ENCODE data around the gene GNAI1. TPM values are rescaled to one million over a fixed set of nuclear protein-coding genes. Genes with fewer than 3 reads are reported as not detected.

The GNAI1 gene
- total and polyA plus RNA-seq, 8 donors, result 27.3 to 152 (median 134) TPM

DNA sequence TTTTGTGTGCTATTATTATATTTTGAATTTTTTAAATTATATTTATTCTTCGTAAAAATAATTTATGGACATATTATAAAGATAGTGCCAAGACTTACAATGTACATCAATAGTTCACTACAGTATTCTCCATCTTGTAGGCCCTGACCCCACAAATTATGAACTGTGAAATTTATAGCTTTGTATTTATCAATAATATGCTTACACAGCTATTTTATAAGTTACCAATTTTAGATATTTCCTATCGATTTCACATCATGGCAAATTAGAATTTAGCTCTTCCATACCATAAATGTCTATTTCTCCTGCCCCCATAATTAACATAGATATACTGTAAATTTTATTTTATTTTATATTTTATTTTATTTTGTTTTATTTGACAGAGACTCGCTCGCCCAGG, 34.4 kb upstream of the GNAI1 start:
- no peak for DNase-seq
- TF ChIP-seq, protein P1, sequence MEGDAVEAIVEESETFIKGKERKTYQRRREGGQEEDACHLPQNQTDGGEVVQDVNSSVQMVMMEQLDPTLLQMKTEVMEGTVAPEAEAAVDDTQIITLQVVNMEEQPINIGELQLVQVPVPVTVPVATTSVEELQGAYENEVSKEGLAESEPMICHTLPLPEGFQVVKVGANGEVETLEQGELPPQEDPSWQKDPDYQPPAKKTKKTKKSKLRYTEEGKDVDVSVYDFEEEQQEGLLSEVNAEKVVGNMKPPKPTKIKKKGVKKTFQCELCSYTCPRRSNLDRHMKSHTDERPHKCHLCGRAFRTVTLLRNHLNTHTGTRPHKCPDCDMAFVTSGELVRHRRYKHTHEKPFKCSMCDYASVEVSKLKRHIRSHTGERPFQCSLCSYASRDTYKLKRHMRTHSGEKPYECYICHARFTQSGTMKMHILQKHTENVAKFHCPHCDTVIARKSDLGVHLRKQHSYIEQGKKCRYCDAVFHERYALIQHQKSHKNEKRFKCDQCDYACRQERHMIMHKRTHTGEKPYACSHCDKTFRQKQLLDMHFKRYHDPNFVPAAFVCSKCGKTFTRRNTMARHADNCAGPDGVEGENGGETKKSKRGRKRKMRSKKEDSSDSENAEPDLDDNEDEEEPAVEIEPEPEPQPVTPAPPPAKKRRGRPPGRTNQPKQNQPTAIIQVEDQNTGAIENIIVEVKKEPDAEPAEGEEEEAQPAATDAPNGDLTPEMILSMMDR (IDR thresholded peaks at IDR 0.05), result no peak
- H3K4me3 ChIP-seq, result no peak overlapping the region
- intact Hi-C loops (cut with DNase I), result no loop called here
- no peaks in the 10 kb centered on the region for H3K36me3 ChIP-seq
- no peaks in the 10 kb centered on the region for H3K27me3 ChIP-seq
- H3K9me3 ChIP-seq, result no peaks in the 10 kb centered on the region
- H3K27ac ChIP-seq, result no peak overlapping the region
- H3K4me1 ChIP-seq, result no peaks in the 10 kb centered on the region
- ATAC-seq, result no peak

DNA sequence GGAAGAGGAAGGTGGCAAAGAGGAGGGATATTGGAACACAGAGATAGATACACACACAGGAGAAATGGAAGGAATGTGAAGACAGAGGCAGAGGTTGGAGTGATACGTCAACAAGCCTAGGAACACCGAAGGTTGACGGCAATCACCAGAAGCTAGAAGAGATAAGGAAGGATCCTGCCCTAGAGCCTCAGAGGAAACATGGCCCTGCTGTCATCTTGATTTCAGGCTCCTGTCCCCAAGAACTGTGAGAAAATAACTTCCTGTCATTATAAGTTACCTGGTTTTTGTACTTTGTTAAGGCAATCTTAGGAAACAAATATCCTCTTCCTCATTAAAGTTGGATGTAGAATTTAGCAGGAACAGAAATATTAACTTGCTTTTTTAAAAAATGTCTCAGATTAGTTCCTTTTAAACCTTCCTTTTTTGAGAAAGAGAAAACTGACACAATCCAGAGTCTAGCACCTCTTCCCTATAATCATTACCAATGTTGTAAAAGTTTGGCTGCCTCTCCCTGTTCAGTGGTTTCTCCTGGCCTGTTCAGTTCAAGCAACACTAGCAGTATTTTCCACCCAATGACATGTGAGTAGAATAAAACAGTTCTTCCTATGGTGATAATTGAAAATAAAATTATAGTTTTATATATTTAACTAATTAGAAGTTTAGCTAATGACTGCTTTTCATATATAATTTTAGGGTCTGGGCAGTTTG, 28.8 kb upstream of the GNAI1 start:
- TF ChIP-seq, protein P1 (IDR thresholded peaks at IDR 0.05), result no peak
- no peak overlapping the region for H3K27ac ChIP-seq
- peaks cover 10 to 21% of the 10 kb centered on the region in 2 donors for H3K4me1 ChIP-seq
- no peaks in the 10 kb centered on the region for H3K36me3 ChIP-seq
- H3K27me3 ChIP-seq, result no peaks in the 10 kb centered on the region
- H3K4me3 ChIP-seq, result no peak overlapping the region
- ATAC-seq (no peak), DNase-seq (no peak)
- no peaks in the 10 kb centered on the region for H3K9me3 ChIP-seq
- intact Hi-C loops (cut with DNase I), result no loop called here

DNA sequence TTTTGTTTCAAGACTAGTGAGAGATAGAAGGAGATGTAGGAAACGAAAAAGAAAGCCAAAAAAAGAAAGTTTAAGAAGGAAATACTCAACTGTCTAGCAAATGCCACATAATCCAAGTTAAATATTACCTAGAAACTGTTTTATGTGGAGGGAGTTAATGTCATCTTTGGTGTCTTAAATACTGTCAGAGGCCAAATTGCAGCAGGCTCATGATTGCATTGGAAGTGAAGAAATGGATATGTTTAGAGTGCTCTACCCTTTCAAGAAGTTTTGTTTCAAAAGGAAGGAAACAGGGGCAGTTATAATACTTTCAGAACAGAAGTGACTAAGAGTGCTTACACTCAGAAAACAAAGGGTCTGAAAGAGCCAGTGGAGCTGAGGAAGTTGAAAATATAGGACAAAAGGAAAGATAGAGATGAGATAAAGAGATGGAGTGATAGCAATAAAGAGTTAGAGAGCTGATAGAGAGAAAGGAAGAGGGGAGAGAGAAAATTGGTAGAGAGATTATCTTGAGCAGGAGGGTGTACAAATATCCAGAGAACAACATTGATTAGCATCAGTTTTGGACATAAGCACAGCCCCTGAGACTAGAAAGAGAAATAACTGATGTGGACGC, 28.0 kb upstream of the GNAI1 start:
- Histone ChIP-seq H3K27ac (no peak overlapping the region), H3K9me3 (no peaks in the 10 kb centered on the region), H3K27me3 (no peaks in the 10 kb centered on the region), H3K4me1 (peaks cover 10 to 21% of the 10 kb centered on the region in 2 donors), H3K4me3 (no peak overlapping the region), H3K36me3 (no peaks in the 10 kb centered on the region)
- no peak for ATAC-seq
- intact Hi-C loops (cut with DNase I), result no loop called here
- TF ChIP-seq, protein P1 (IDR thresholded peaks at IDR 0.05), result no peak
- DNase-seq, result no peak

DNA sequence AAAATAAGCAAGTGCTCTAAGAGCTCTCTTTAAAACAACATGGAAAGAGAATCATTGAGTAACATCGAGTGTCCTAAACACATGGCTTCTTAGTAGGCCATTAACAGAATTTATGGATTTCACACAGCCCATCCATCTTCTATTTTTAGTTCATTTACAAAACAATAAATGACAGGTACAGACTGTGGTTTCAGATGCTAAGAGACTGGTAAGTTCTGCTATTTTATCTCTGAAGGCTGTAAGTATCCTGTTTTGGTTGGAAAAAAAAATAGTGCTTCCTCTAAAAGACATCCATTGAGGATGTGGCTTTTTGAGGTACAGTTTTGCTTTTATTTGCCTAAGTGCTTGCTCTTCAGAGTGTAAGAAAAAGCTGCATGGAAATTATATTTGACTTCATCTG, 27.4 kb upstream of the GNAI1 start:
- DNase-seq (no peak), ATAC-seq (no peak)
- Histone ChIP-seq H3K4me3 (no peak overlapping the region), H3K36me3 (no peaks in the 10 kb centered on the region), H3K9me3 (no peaks in the 10 kb centered on the region), H3K27me3 (no peaks in the 10 kb centered on the region), H3K4me1 (peaks cover 10 to 21% of the 10 kb centered on the region in 2 donors), H3K27ac (no peak overlapping the region)
- TF ChIP-seq, protein P1 (IDR thresholded peaks at IDR 0.05), result no peak
- intact Hi-C loops (cut with DNase I), result no loop called here

DNA sequence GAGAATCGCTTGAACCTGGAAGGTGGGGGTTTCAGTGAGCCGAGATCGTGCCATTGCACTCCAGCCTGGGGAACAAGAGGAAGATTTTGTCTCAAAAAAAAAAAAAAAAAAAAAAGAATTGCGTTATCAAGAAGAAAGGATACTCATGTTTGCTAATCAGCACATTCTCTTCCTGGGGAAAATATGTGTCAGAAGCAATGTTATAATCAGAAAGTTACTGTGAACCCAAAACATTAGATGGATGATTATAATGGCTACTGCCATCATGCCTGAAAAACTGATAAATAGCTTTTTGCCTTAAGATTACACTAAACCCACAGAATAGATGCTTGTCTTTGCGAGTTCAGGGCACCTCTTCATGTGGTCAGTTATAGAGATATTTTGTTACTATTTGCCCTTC, 24.3 kb upstream of the GNAI1 start:
- Histone ChIP-seq H3K4me1 (peaks cover 10 to 21% of the 10 kb centered on the region in 2 donors), H3K9me3 (no peaks in the 10 kb centered on the region), H3K27me3 (no peaks in the 10 kb centered on the region), H3K27ac (no peak overlapping the region), H3K36me3 (no peaks in the 10 kb centered on the region), H3K4me3 (no peak overlapping the region)
- TF ChIP-seq, protein P1 (IDR thresholded peaks at IDR 0.05), result no peak
- ATAC-seq, result no peak
- intact Hi-C loops (cut with DNase I), result no loop called here
- DNase-seq, result no peak

All from left lung (tissue), 10 donors.